ENCODE results near the gene NSD1. TPM values are rescaled to one million over a fixed set of nuclear protein-coding genes. Genes with fewer than 3 reads are reported as not detected.

NSD1 gene
- total and polyA plus RNA-seq, 2 of the 8 experiments (the other 6 are each of a cell fraction or from before 2014, with no cell fraction given), result 22.8 to 168 TPM

DNA sequence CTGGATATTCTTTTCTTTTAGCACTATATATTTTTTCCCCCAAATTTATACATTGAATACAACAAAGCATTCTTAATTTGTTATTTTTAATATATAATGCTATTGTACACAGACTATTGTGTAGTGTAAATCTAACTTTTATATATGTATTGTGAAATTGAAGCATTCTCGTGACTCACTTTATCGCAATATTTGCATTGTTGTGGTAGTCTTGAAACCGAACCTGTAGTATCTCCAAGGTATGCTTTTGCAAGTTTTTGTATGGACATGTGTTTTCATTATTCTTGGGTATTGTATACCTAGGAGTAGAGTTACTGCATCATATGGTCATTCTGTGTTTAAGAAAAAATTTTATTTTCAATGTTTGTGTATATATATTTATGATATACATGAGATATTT lies 49.6 kb downstream of the NSD1 start:
- Histone ChIP-seq H3K79me1 (ENCODE audit: low read depth, low read length) (peaks cover 6% of the 10 kb centered on the region), H2AK5ac (ENCODE audit: low read depth, low read length) (no peak overlapping the region), H3K27me3 (replicated peaks in 1 of 4; ENCODE audit: control insufficient read depth in 3 of 4, extremely low read depth in 1 of 4, insufficient read depth in 3 of 4, low read length in 3 of 4) (no peaks in the 10 kb centered on the region), H3K4me1 (replicated peaks in 1 of 4; ENCODE audit: control insufficient read depth in 3 of 4, insufficient read depth in 4 of 4, low read length in 3 of 4) (no peaks in the 10 kb centered on the region; a peak in 1 of 7 replicates), H3K23ac (ENCODE audit: insufficient read length) (no peak overlapping the region), H3K79me2 (ENCODE audit: control insufficient read depth in 1 of 2, insufficient read depth in 2 of 2, low read length in 2 of 2) (peaks cover 2 to 89% of the 10 kb centered on the region in 2 experiments), H4K5ac (ENCODE audit: insufficient read length, low read depth, low read length) (no peak overlapping the region), H2AFZ (ENCODE audit: low read length) (no peak overlapping the region), H4K20me1 (replicated peaks in 1 of 2; ENCODE audit: control insufficient read depth in 1 of 2, insufficient read depth in 2 of 2, low read length in 2 of 2) (peaks cover 12 to 14% of the 10 kb centered on the region in 2 experiments), H4K8ac (ENCODE audit: extremely low read depth, insufficient read depth, low read length) (no peak overlapping the region), H3K27ac (ENCODE audit: low read depth, low read length) (no peak overlapping the region), H2BK5ac (ENCODE audit: low read depth, low read length) (no peak overlapping the region), H3K9ac (replicated peaks in 1 of 4; ENCODE audit: extremely low read depth in 1 of 4, low read depth in 3 of 4, low read length in 3 of 4) (no peak overlapping the region), H2BK12ac (ENCODE audit: low read depth, low read length) (no peak overlapping the region), H3K36me3 (ENCODE audit: control insufficient read depth in 2 of 4, insufficient read depth in 4 of 4, low read length in 3 of 4) (peaks cover 0 to 11% (median 4%) of the 10 kb centered on the region in 4 experiments; a peak in 4 of 8 replicates), H2BK20ac (ENCODE audit: low read length) (no peak overlapping the region), H3K4me2 (ENCODE audit: insufficient read depth in 1 of 2, low read depth in 2 of 2, low read length in 2 of 2) (no peak overlapping the region), H3K56ac (replicated peaks; ENCODE audit: insufficient read length, low read depth, low read length) (no peak overlapping the region), H3K4ac (replicated peaks; ENCODE audit: insufficient read length, low read depth, low read length) (no peak overlapping the region), H2BK120ac (replicated peaks; ENCODE audit: low read depth, low read length) (no peak overlapping the region), H3K4me3 (ENCODE audit: extremely low read depth in 1 of 4, insufficient read depth in 2 of 4, low read depth in 3 of 4, low read length in 4 of 4) (no peak overlapping the region), H3K14ac (ENCODE audit: insufficient read length) (no peak overlapping the region), H3K23me2 (ENCODE audit: low read depth, low read length) (no peaks in the 10 kb centered on the region), H4K91ac (replicated peaks; ENCODE audit: insufficient read length, low read length) (no peak overlapping the region), H3K18ac (ENCODE audit: extremely low read depth, low read length) (no peak overlapping the region), H3K9me3 (ENCODE audit: insufficient read depth in 2 of 2, low read depth in 1 of 2, low read length in 1 of 2) (no peaks in the 10 kb centered on the region), H2BK15ac (ENCODE audit: low read length) (no peak overlapping the region)
- 93% methylated on average over 3 of the region's 3 CpGs; no CpG with 5 or more reads in 1 of the 2 experiments for WGBS, 2 experiments (ENCODE audit: extremely low coverage in 1 of 2, insufficient coverage in 1 of 2, insufficient read length in 1 of 2, insufficient replicate concordance in 2 of 2, low coverage in 1 of 2, low lambda C conversion rate in 2 of 2, missing lambda C conversion rate in 1 of 2)
- CTCF ChIA-PET (ENCODE audit: partially characterized antibody), result interaction anchor here (0.9 to 1.2 kb wide), 2 partner anchors 68 to 70 kb away, joined by 3 read pairs; no protein-coding TSS in a partner anchor
- FAIRE-seq, result no peak
- no peak for DNase-seq (ENCODE audit: low read depth in 1 of 2, low spot score in 2 of 2)
- POLR2A ChIA-PET (ENCODE audit: partially characterized antibody), result interaction anchor here (1.4 kb wide), 1 partner anchor 14 kb away, joined by 4 read pairs; no protein-coding TSS in a partner anchor
- TF ChIP-seq, protein P1, sequence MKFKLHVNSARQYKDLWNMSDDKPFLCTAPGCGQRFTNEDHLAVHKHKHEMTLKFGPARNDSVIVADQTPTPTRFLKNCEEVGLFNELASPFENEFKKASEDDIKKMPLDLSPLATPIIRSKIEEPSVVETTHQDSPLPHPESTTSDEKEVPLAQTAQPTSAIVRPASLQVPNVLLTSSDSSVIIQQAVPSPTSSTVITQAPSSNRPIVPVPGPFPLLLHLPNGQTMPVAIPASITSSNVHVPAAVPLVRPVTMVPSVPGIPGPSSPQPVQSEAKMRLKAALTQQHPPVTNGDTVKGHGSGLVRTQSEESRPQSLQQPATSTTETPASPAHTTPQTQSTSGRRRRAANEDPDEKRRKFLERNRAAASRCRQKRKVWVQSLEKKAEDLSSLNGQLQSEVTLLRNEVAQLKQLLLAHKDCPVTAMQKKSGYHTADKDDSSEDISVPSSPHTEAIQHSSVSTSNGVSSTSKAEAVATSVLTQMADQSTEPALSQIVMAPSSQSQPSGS (IDR thresholded peaks at IDR 0.05; ENCODE audit: low read length), result no peak
- TF ChIP-seq ASH2L (IDR thresholded peaks at IDR 0.05; ENCODE audit: low read length) (no peak), POLR2AphosphoS5 (IDR thresholded peaks at IDR 0.05; ENCODE audit: low read depth, low read length) (no peak), RFX5 (IDR thresholded peaks at IDR 0.05; ENCODE audit: borderline replicate concordance, low read depth, low read length) (no peak), POLR2A (IDR thresholded peaks at IDR 0.05; ENCODE audit: control extremely low read depth in 1 of 2, low read depth in 2 of 2, low read length in 2 of 2) (no peak), RXRA (IDR thresholded peaks at IDR 0.05; ENCODE audit: insufficient read depth, low read depth, low read length) (no peak), SIN3A (conservative IDR thresholded peaks at IDR 0.05 in 1 of 2, IDR thresholded peaks at IDR 0.05 in 1 of 2; ENCODE audit: low read depth in 1 of 2, low read length in 2 of 2) (no peak), SP4 (IDR thresholded peaks at IDR 0.05; ENCODE audit: low read length) (no peak), HDAC2 (IDR thresholded peaks at IDR 0.05; ENCODE audit: borderline replicate concordance in 1 of 2, low read depth in 2 of 2, low read length in 2 of 2) (no peak), NRF1 (IDR thresholded peaks at IDR 0.05; ENCODE audit: low read depth, low read length) (no peak), SIRT6 (IDR thresholded peaks at IDR 0.05; ENCODE audit: low read length) (no peak)
- TF ChIP-seq, protein P2, sequence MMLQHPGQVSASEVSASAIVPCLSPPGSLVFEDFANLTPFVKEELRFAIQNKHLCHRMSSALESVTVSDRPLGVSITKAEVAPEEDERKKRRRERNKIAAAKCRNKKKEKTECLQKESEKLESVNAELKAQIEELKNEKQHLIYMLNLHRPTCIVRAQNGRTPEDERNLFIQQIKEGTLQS (IDR thresholded peaks at IDR 0.05; ENCODE audit: insufficient read depth, low read depth, low read length), result no peak
